HCT116 (cell line): Measurements from ENCODE around the gene SORCS2. TPM values are rescaled to one million over a fixed set of nuclear protein-coding genes. Genes with fewer than 3 reads are reported as not detected.

Experiments
- ATAC-seq: fragments of 200-7000 bp; cut with Tn5 transposase; 2 replicates; pipeline ENCODE4 v1.9.1; 2020; ENCODE audit warnings: mild to moderate bottlenecking, moderate library complexity
- BruUV-seq: library from RNA; stranded (reverse); fragments of 400-500 nt; replicated peaks from 2 replicates; lab custom pipeline; 2021; lab: Mats Ljungman, UMichigan
- CTCF ChIA-PET: fragments of 300-600 bp; sonication (Branson Sonifier 250); formaldehyde crosslinking; loops from one replicate; lab custom pipeline; 2021; ENCODE audit warnings: antibody characterized with exemption; lab: Charles Lee
- POLR2A ChIA-PET: fragments of 300-600, 350-600 bp; sonication (Branson Sonifier 250); formaldehyde crosslinking; loops from one replicate; lab custom pipeline; 2021; ENCODE audit warnings: antibody characterized with exemption; lab: Charles Lee
- RAD21 ChIA-PET, 2 experiments: fragments of 300-600 bp; sonication (Branson Sonifier 250); formaldehyde crosslinking; loops; one replicate each; lab custom pipeline; 2023; ENCODE audit warnings: low total read pairs in 2 of 2; ENCODE audit not compliant: uncharacterized antibody in 2 of 2, unreplicated experiment in 2 of 2, low non-redundant PET in 1 of 2; lab: Charles Lee
- DNase-seq: peaks from one replicate; pipeline ENCODE4 v3.0.0-alpha.2; 2010; ENCODE audit warnings: low read depth, low spot score
- H2AFZ ChIP-seq: fragments of 200-600 bp; shearing (Covaris generic), sonication (generic); 2 replicates; pipeline ENCODE4 v1.6.1; 2017; ENCODE audit warnings: low read depth, mixed run types, mixed read lengths, antibody characterized with exemption, low read length; ENCODE audit not compliant: poor library complexity, severe bottlenecking
- H3K27ac ChIP-seq: 2 replicates; pipeline ENCODE4 v1.5.1; 2012; ENCODE audit warnings: low read depth, low read length
- H3K27me3 ChIP-seq: fragments of 200-600 bp; sonication (generic); 2 replicates; pipeline ENCODE4 v1.6.1; 2016; ENCODE audit warnings: mixed run types, low read length, mixed read lengths; ENCODE audit not compliant: insufficient read depth
- H3K36me3 ChIP-seq, 2 experiments: fragments of 200-500 bp in 1 of 2; fragments of 200-600 bp in 1 of 2; sonication (Bioruptor generic) in 1 of 2; sonication (generic) in 1 of 2; 2 replicates each; pipeline versions ENCODE4 v1.5.1 to v1.6.1; 2014 to 2016; ENCODE audit warnings: low read length in 2 of 2, inconsistent platforms in 1 of 2, mixed read lengths in 1 of 2, mixed run types in 1 of 2; ENCODE audit not compliant: insufficient read depth in 2 of 2, control insufficient read depth in 1 of 2
- H3K4me1 ChIP-seq, 2 experiments: fragments of 200-600 bp in 1 of 2; sonication (generic) in 1 of 2; 2 replicates each; pipeline versions ENCODE4 v1.5.1 to v1.6.1; 2012 to 2017; ENCODE audit warnings: low read length in 2 of 2, inconsistent platforms in 1 of 2, mild to moderate bottlenecking in 1 of 2, mixed read lengths in 1 of 2, mixed run types in 1 of 2, moderate library complexity in 1 of 2; ENCODE audit not compliant: insufficient read depth in 2 of 2, control insufficient read depth in 1 of 2
- H3K4me2 ChIP-seq: fragments of 200-600 bp; sonication (generic); 2 replicates; pipeline ENCODE4 v1.6.1; 2017; ENCODE audit warnings: mixed run types, low read length, mixed read lengths
- H3K4me3 ChIP-seq, 2 experiments: fragments of 200-600 bp in 1 of 2; sonication (generic) in 1 of 2; replicated peaks in 1 of 2; 2 replicates each; pipeline ENCODE4 v1.5.1; 2011 to 2016; ENCODE audit warnings: low read length in 2 of 2, control low read depth in 1 of 2, low read depth in 1 of 2, mild to moderate bottlenecking in 1 of 2, mixed read lengths in 1 of 2, mixed run types in 1 of 2
- H3K79me2 ChIP-seq: fragments of 200-600 bp; sonication (generic); 2 replicates; pipeline ENCODE4 v1.6.1; 2017; ENCODE audit warnings: mild to moderate bottlenecking, mixed run types, low read length, moderate library complexity, mixed read lengths; ENCODE audit not compliant: insufficient read depth
- H3K9ac ChIP-seq: fragments of 200-600 bp; sonication (generic); 2 replicates; pipeline ENCODE4 v1.6.1; 2016; ENCODE audit warnings: low read length, mixed read lengths
- H3K9me2 ChIP-seq: fragments of 200-600 bp; sonication (generic), shearing (Covaris generic); 2 replicates; pipeline ENCODE4 v1.6.1; 2017; ENCODE audit warnings: mixed run types, mild to moderate bottlenecking, moderate library complexity; ENCODE audit not compliant: insufficient read depth
- H3K9me3 ChIP-seq, 2 experiments: fragments of 200-500 bp in 1 of 2; fragments of 200-600 bp in 1 of 2; sonication (Bioruptor generic) in 1 of 2; sonication (generic) in 1 of 2; 2 replicates each; pipeline ENCODE4 v1.6.1; 2014 to 2017; ENCODE audit warnings: low read length in 2 of 2, mixed read lengths in 2 of 2, inconsistent platforms in 1 of 2, low read depth in 1 of 2, mild to moderate bottlenecking in 1 of 2, mixed run types in 1 of 2, moderate library complexity in 1 of 2; ENCODE audit not compliant: control insufficient read depth in 1 of 2, insufficient read depth in 1 of 2
- H4K20me1 ChIP-seq: fragments of 200-600 bp; sonication (generic), shearing (Covaris generic); 2 replicates; pipeline ENCODE4 v1.6.1; 2017; ENCODE audit warnings: mixed run types, mild to moderate bottlenecking, moderate library complexity; ENCODE audit not compliant: insufficient read depth
- CBX3 ChIP-seq: IDR thresholded peaks from 2 replicates; pipeline ENCODE4 v1.6.1; 2012; ENCODE audit warnings: low read depth
- CEBPB ChIP-seq: IDR thresholded peaks from 2 replicates; pipeline ENCODE4 v1.6.1; 2012; ENCODE audit warnings: low read depth
- EGR1 ChIP-seq: IDR thresholded peaks from 2 replicates; pipeline ENCODE4 v1.6.1; 2012; ENCODE audit warnings: low read depth
- ELF1 ChIP-seq: IDR thresholded peaks from 2 replicates; pipeline ENCODE4 v1.6.1; 2012; ENCODE audit warnings: low read depth, borderline replicate concordance
- EZH2 ChIP-seq: fragments of 200-600 bp; sonication (generic); IDR thresholded peaks from 2 replicates; pipeline ENCODE4 v1.6.1; 2017; ENCODE audit warnings: antibody characterized with exemption, mixed run types
- JUND ChIP-seq: IDR thresholded peaks from 2 replicates; pipeline ENCODE4 v1.6.1; 2012
- MAX ChIP-seq: IDR thresholded peaks from 2 replicates; pipeline ENCODE4 v1.6.1; 2012
- POLR2A ChIP-seq: IDR thresholded peaks from 2 replicates; pipeline ENCODE4 v1.7.0; 2011; ENCODE audit warnings: borderline replicate concordance; ENCODE audit not compliant: insufficient read depth, insufficient read length; ENCODE audit errors: extremely low read depth
- RAD21 ChIP-seq: IDR thresholded peaks from 2 replicates; pipeline ENCODE4 v1.6.1; 2012; ENCODE audit warnings: low read depth, mild to moderate bottlenecking
- SRF ChIP-seq: IDR thresholded peaks from 2 replicates; pipeline ENCODE4 v1.6.1; 2012; ENCODE audit warnings: low read depth
- YY1 ChIP-seq: IDR thresholded peaks from 2 replicates; pipeline ENCODE4 v1.6.1; 2011; ENCODE audit warnings: low read length, low read depth, moderate library complexity, mild to moderate bottlenecking; ENCODE audit not compliant: insufficient replicate concordance; ENCODE audit errors: extremely low read depth
- ZFX ChIP-seq: fragments of 450-650 bp; IDR thresholded peaks from 2 replicates; pipeline ENCODE4 v1.6.1; 2017
- ZNF274 ChIP-seq: fragments of 200-500 bp; sonication (Bioruptor generic); IDR thresholded peaks from 2 replicates; pipeline ENCODE4 v1.6.1; 2014; ENCODE audit warnings: mild to moderate bottlenecking, low read depth, low read length, inconsistent platforms
- intact Hi-C: fragments of 100-400 bp; cut with micrococcal nuclease; formaldehyde crosslinking; loops from 2 replicates; pipeline ENCODE4 v1.10.0; 2022
- total RNA-seq: library from RNA; stranded (reverse); gene quantifications from one replicate; pipeline ENCODE4 v1.2.1, GENCODE V29; 2021; ENCODE audit not compliant: unreplicated experiment
- TF ChIP-seq, protein P1 (sequence below), 3 experiments: fragments of 200-600 bp in 1 of 3; sonication (generic) in 1 of 3; IDR thresholded peaks in 2 of 3; conservative IDR thresholded peaks in 1 of 3; 2 replicates each; pipeline ENCODE4 v1.5.1; 2012 to 2017; ENCODE audit warnings: low read depth in 2 of 3, low read length in 2 of 3, antibody characterized with exemption in 1 of 3, borderline replicate concordance in 1 of 3, control low read depth in 1 of 3, mild to moderate bottlenecking in 1 of 3, mixed read lengths in 1 of 3, mixed run types in 1 of 3, moderate library complexity in 1 of 3; ENCODE audit not compliant: insufficient read depth in 1 of 3
- TF ChIP-seq, protein P2 (sequence below): IDR thresholded peaks from 2 replicates; pipeline ENCODE4 v1.6.1; 2012

Gene SORCS2
- total RNA-seq, 1 experiment from 2014 or later: 0.37 TPM

GRCh38 chr4:7434766-7435150, 242.4 kb downstream of the SORCS2 start, which contains the start of gene PSAPL1 (continued):
- TF ChIP-seq, protein P1, sequence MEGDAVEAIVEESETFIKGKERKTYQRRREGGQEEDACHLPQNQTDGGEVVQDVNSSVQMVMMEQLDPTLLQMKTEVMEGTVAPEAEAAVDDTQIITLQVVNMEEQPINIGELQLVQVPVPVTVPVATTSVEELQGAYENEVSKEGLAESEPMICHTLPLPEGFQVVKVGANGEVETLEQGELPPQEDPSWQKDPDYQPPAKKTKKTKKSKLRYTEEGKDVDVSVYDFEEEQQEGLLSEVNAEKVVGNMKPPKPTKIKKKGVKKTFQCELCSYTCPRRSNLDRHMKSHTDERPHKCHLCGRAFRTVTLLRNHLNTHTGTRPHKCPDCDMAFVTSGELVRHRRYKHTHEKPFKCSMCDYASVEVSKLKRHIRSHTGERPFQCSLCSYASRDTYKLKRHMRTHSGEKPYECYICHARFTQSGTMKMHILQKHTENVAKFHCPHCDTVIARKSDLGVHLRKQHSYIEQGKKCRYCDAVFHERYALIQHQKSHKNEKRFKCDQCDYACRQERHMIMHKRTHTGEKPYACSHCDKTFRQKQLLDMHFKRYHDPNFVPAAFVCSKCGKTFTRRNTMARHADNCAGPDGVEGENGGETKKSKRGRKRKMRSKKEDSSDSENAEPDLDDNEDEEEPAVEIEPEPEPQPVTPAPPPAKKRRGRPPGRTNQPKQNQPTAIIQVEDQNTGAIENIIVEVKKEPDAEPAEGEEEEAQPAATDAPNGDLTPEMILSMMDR (IDR thresholded peaks at IDR 0.05 in 2 of 3, conservative IDR thresholded peaks at IDR 0.05 in 1 of 3; ENCODE audit: borderline replicate concordance in 1 of 3, insufficient read depth in 1 of 3, low read depth in 2 of 3, low read length in 2 of 3): no peak
- TF ChIP-seq POLR2A: no peak

DNA sequence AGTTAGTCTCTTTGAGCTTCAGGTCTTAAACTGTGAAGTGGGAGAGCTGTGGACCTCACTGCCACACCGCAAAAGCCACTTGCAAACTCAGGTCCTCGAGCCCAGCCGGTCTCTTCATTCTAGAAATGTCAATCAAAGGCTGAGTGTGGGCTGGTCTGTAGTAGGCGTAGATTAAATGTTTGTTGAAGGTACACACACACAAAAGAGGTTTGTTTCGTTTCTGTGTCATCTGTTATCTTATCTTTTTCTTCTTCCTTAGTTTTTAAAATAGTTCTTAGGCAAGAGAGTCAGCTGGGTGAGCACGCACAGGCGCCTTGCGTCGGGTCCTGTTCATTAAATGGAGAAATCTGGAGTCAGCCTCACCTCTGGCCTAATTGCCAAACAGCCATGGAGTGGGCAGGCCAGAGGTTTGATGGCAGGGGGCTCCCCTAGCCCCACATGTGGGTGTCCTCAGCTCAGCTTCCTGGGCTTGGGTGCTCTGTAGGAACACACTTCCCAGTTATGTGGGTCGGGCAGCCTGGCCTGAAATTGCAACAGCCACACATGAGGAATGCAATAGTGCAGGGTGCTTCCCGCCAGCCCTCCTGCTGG, 243.2 kb downstream of the SORCS2 start:
- Histone ChIP-seq H4K20me1 (no peaks in the 10 kb centered on the region), H3K9me2 (no peaks in the 10 kb centered on the region), H3K4me2 (peak overlapping the region; percentile 67), H3K4me3 (no peak overlapping the region), H3K27me3 (no peaks in the 10 kb centered on the region), H2AFZ (no peak overlapping the region), H3K9me3 (no peaks in the 10 kb centered on the region), H3K36me3 (no peaks in the 10 kb centered on the region), H3K79me2 (no peaks in the 10 kb centered on the region), H3K27ac (no peak overlapping the region), H3K9ac (no peak overlapping the region), H3K4me1 (peaks cover 23 to 33% of the 10 kb centered on the region in 2 experiments)
- ChIA-PET POLR2A (no interaction called here), CTCF (no interaction called here), RAD21 (no interaction called here)
- intact Hi-C loops: no loop called here
- DNase-seq: no peak
- no TSS peak for BruUV-seq
- TF ChIP-seq ELF1: no peak
- TF ChIP-seq JUND: no peak
- TF ChIP-seq EGR1: no peak
- no peak for TF ChIP-seq CBX3
- ATAC-seq: no peak

- Histone ChIP-seq H4K20me1 (no peaks in the 10 kb centered on the region), H3K4me3 (no peak overlapping the region), H3K9ac (no peak overlapping the region), H3K27me3 (no peaks in the 10 kb centered on the region), H2AFZ (no peak overlapping the region), H3K4me1 (peaks cover 17 to 26% of the 10 kb centered on the region in 2 experiments), H3K4me2 (no peak overlapping the region), H3K9me3 (no peaks in the 10 kb centered on the region), H3K36me3 (no peaks in the 10 kb centered on the region), H3K79me2 (no peaks in the 10 kb centered on the region), H3K9me2 (no peaks in the 10 kb centered on the region), H3K27ac (no peak overlapping the region)
- intact Hi-C loops: no loop called here
- no TSS peak for BruUV-seq
- DNase-seq (no peak), ATAC-seq (no peak)
- ChIA-PET POLR2A (no interaction called here), CTCF (no interaction called here), RAD21 (no interaction called here)
- TF ChIP-seq POLR2A: no peak
- no peak for TF ChIP-seq SRF
- no peak for TF ChIP-seq ELF1
- no peak for TF ChIP-seq ZFX
- TF ChIP-seq CEBPB: no peak
- no peak for TF ChIP-seq MAX
- no peak for TF ChIP-seq CBX3
- no peak for TF ChIP-seq YY1
- no peak for TF ChIP-seq RAD21
- TF ChIP-seq JUND: no peak
- TF ChIP-seq, protein P2, sequence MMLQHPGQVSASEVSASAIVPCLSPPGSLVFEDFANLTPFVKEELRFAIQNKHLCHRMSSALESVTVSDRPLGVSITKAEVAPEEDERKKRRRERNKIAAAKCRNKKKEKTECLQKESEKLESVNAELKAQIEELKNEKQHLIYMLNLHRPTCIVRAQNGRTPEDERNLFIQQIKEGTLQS: no peak
- TF ChIP-seq EZH2: no peak
- TF ChIP-seq ZNF274: no peak
Measured at GRCh38 chr4:7436256-7436655, 243.9 kb downstream of the SORCS2 start.
